HUES48 (cell line): ENCODE measurements around the gene SERPINB5.

ENCODE experiments used
- H3K27ac ChIP-seq: one replicate; pipeline ENCODE4 v1.7.0; 2013; ENCODE audit warnings: low read depth, low read length, inconsistent platforms
- H3K27me3 ChIP-seq: 2 replicates; pipeline ENCODE4 v1.6.1; 2013; ENCODE audit warnings: mild to moderate bottlenecking, low read length; ENCODE audit not compliant: control insufficient read depth, insufficient read depth
- H3K36me3 ChIP-seq: 2 replicates; pipeline ENCODE4 v1.6.1; 2013; ENCODE audit warnings: low read length; ENCODE audit not compliant: control insufficient read depth, insufficient read depth
- H3K4me1 ChIP-seq: 2 replicates; pipeline ENCODE4 v1.6.1; 2013; ENCODE audit warnings: mild to moderate bottlenecking, low read length; ENCODE audit not compliant: control insufficient read depth, insufficient read depth
- H3K4me3 ChIP-seq: 2 replicates; pipeline ENCODE4 v1.5.1; 2013; ENCODE audit warnings: mild to moderate bottlenecking, low read depth, low read length
- H3K9ac ChIP-seq: 2 replicates; pipeline ENCODE4 v1.6.1; 2013; ENCODE audit warnings: mild to moderate bottlenecking, low read depth, low read length, moderate library complexity
- H3K9me3 ChIP-seq: 2 replicates; pipeline ENCODE4 v1.6.1; 2013; ENCODE audit warnings: low read length; ENCODE audit not compliant: control insufficient read depth, insufficient read depth

SERPINB5 gene

GRCh38 chr18:63523660-63524059, 46.9 kb downstream of the SERPINB5 start:
- Histone ChIP-seq H3K9ac (no peak overlapping the region), H3K4me1 (peaks cover 3% of the 10 kb centered on the region; the same call in 1 of the 2 replicates), H3K27ac (no peak overlapping the region), H3K27me3 (no peaks in the 10 kb centered on the region), H3K36me3 (no peaks in the 10 kb centered on the region), H3K9me3 (no peaks in the 10 kb centered on the region; the same call in 1 of the 2 replicates), H3K4me3 (no peak overlapping the region)

- no peak overlapping the region for H3K27ac ChIP-seq
- no peaks in the 10 kb centered on the region for H3K27me3 ChIP-seq
- peaks cover 3% of the 10 kb centered on the region; the same call in 1 of the 2 replicates for H3K4me1 ChIP-seq
- no peak overlapping the region for H3K9ac ChIP-seq
- H3K9me3 ChIP-seq = no peaks in the 10 kb centered on the region; the same call in 1 of the 2 replicates
- no peak overlapping the region for H3K4me3 ChIP-seq
- H3K36me3 ChIP-seq = no peaks in the 10 kb centered on the region
These were observed 50.5 kb downstream of the SERPINB5 start for GRCh38 chr18:63527251-63527650.

GRCh38 chr18:63528863-63529492, 52.2 kb downstream of the SERPINB5 start:
- Histone ChIP-seq H3K27ac (no peak overlapping the region), H3K4me1 (0 out of 2 replicates have a peak, but pooled peaks cover under 1% of the 10 kb centered on the region), H3K27me3 (no peaks in the 10 kb centered on the region), H3K4me3 (no peak overlapping the region), H3K9ac (no peak overlapping the region), H3K36me3 (no peaks in the 10 kb centered on the region), H3K9me3 (no peaks in the 10 kb centered on the region; the same call in 1 of the 2 replicates)

GRCh38 chr18:63532471-63532870, 55.7 kb downstream of the SERPINB5 start:
- H3K9me3 ChIP-seq = no peaks in the 10 kb centered on the region
- H3K4me1 ChIP-seq = no peaks in the 10 kb centered on the region
- H3K27ac ChIP-seq = no peak overlapping the region
- H3K27me3 ChIP-seq = no peaks in the 10 kb centered on the region
- no peaks in the 10 kb centered on the region for H3K36me3 ChIP-seq
- H3K9ac ChIP-seq = no peak overlapping the region
- no peak overlapping the region for H3K4me3 ChIP-seq

GRCh38 chr18:63534615-63535014, 57.9 kb downstream of the SERPINB5 start:
- Histone ChIP-seq H3K27me3 (no peaks in the 10 kb centered on the region), H3K4me1 (no peaks in the 10 kb centered on the region), H3K9me3 (no peaks in the 10 kb centered on the region), H3K9ac (no peak overlapping the region), H3K36me3 (no peaks in the 10 kb centered on the region), H3K27ac (no peak overlapping the region), H3K4me3 (no peak overlapping the region)

- peaks cover 6% of the 10 kb centered on the region; the same call in 1 of the 2 replicates for H3K4me1 ChIP-seq
- H3K36me3 ChIP-seq = no peaks in the 10 kb centered on the region
- H3K9me3 ChIP-seq = no peaks in the 10 kb centered on the region
- no peak overlapping the region for H3K9ac ChIP-seq
- H3K27ac ChIP-seq = no peak overlapping the region
- H3K4me3 ChIP-seq = no peak overlapping the region
- no peaks in the 10 kb centered on the region for H3K27me3 ChIP-seq
These were observed 63.2 kb downstream of the SERPINB5 start for GRCh38 chr18:63539904-63540510.

GRCh38 chr18:63542069-63542468, 65.3 kb downstream of the SERPINB5 start, which contains the start of gene SERPINB12:
SERPINB12 (plus strand) TSS chr18:63542369; CDS start chr18:63556160, 13,791 bp downstream.
- H3K27me3 ChIP-seq = no peaks in the 10 kb centered on the region
- peaks cover 10% of the 10 kb centered on the region; the same call in 1 of the 2 replicates for H3K4me1 ChIP-seq
- no peaks in the 10 kb centered on the region for H3K36me3 ChIP-seq
- no peak within 1 kb of the TSS for H3K4me3 ChIP-seq
- H3K27ac ChIP-seq = no peak within 1 kb of the TSS
- H3K9me3 ChIP-seq = no peaks in the 10 kb centered on the region
- no peak within 1 kb of the TSS for H3K9ac ChIP-seq

GRCh38 chr18:63544017-63544416, 67.3 kb downstream of the SERPINB5 start:
- Histone ChIP-seq H3K27me3 (no peaks in the 10 kb centered on the region), H3K27ac (no peak overlapping the region), H3K4me1 (peaks cover 10% of the 10 kb centered on the region; the same call in 1 of the 2 replicates), H3K4me3 (no peak overlapping the region), H3K36me3 (no peaks in the 10 kb centered on the region), H3K9ac (no peak overlapping the region), H3K9me3 (no peaks in the 10 kb centered on the region)

GRCh38 chr18:63545000-63545399, 68.2 kb downstream of the SERPINB5 start:
- peaks cover 9% of the 10 kb centered on the region; the same call in 1 of the 2 replicates for H3K4me1 ChIP-seq
- no peak overlapping the region for H3K27ac ChIP-seq
- H3K4me3 ChIP-seq = no peak overlapping the region
- no peaks in the 10 kb centered on the region for H3K27me3 ChIP-seq
- H3K36me3 ChIP-seq = no peaks in the 10 kb centered on the region
- no peaks in the 10 kb centered on the region for H3K9me3 ChIP-seq
- H3K9ac ChIP-seq = no peak overlapping the region

- Histone ChIP-seq H3K9ac (no peak overlapping the region), H3K36me3 (no peaks in the 10 kb centered on the region), H3K27me3 (no peaks in the 10 kb centered on the region), H3K4me1 (peaks cover 4% of the 10 kb centered on the region; the same call in 1 of the 2 replicates), H3K9me3 (no peaks in the 10 kb centered on the region), H3K4me3 (no peak overlapping the region), H3K27ac (no peak overlapping the region)
These were observed 73.3 kb downstream of the SERPINB5 start for GRCh38 chr18:63550068-63550467.

- no peak overlapping the region for H3K4me3 ChIP-seq
- H3K9ac ChIP-seq = no peak overlapping the region
- no peaks in the 10 kb centered on the region for H3K27me3 ChIP-seq
These were observed 75.0 kb downstream of the SERPINB5 start for GRCh38 chr18:63551769-63552168.

More at GRCh38 chr18:63551769-63552168, 75.0 kb downstream of the SERPINB5 start:
- no peaks in the 10 kb centered on the region for H3K36me3 ChIP-seq
- H3K27ac ChIP-seq = no peak overlapping the region
- H3K4me1 ChIP-seq = no peaks in the 10 kb centered on the region
- no peaks in the 10 kb centered on the region for H3K9me3 ChIP-seq
